Osteocyte (in vitro differentiated cells): ENCODE results near the gene MED26. TPM values are rescaled to one million over a fixed set of nuclear protein-coding genes. Genes with fewer than 3 reads are reported as not detected.
A peak's percentile ranks its signal among the peaks of the same experiment; 100 is the strongest.

Experiments used
- DNase-seq: peaks from one replicate; pipeline ENCODE4 v3.0.0; 2021; ENCODE audit warnings: mixed read lengths; ENCODE audit not compliant: unreplicated experiment; ENCODE audit errors: extremely low spot score
- H3K27ac Mint-ChIP-seq: one replicate; pipeline ENCODE4 v1.8.0; 2021; ENCODE audit warnings: mild to moderate bottlenecking, mixed read lengths; ENCODE audit not compliant: unreplicated experiment
- H3K27me3 Mint-ChIP-seq: one replicate; pipeline ENCODE4 v1.8.0; 2021; ENCODE audit warnings: mixed read lengths; ENCODE audit not compliant: unreplicated experiment
- H3K36me3 Mint-ChIP-seq: one replicate; pipeline ENCODE4 v1.8.0; 2021; ENCODE audit warnings: mixed read lengths; ENCODE audit not compliant: unreplicated experiment
- H3K4me1 Mint-ChIP-seq: one replicate; pipeline ENCODE4 v1.8.0; 2021; ENCODE audit warnings: mixed read lengths; ENCODE audit not compliant: unreplicated experiment
- H3K4me3 Mint-ChIP-seq: one replicate; pipeline ENCODE4 v1.8.0; 2021; ENCODE audit warnings: mild to moderate bottlenecking, moderate library complexity, mixed read lengths; ENCODE audit not compliant: unreplicated experiment
- H3K9me3 Mint-ChIP-seq: one replicate; pipeline ENCODE4 v1.8.0; 2021; ENCODE audit warnings: mixed read lengths; ENCODE audit not compliant: unreplicated experiment
- total RNA-seq: library from RNA; stranded (reverse); gene quantifications from 2 replicates; pipeline ENCODE4 v1.2.1, GENCODE V29; 2021
- TF ChIP-seq, protein P1 (sequence below): fragments of 200-600 bp; sonication (generic); IDR thresholded peaks from 2 replicates; pipeline ENCODE4 v1.5.0; 2021; ENCODE audit warnings: antibody characterized with exemption, mild to moderate bottlenecking, moderate library complexity

MED26 gene
- total RNA-seq, 1 donor from 2014 or later: 9.5 TPM

DNA sequence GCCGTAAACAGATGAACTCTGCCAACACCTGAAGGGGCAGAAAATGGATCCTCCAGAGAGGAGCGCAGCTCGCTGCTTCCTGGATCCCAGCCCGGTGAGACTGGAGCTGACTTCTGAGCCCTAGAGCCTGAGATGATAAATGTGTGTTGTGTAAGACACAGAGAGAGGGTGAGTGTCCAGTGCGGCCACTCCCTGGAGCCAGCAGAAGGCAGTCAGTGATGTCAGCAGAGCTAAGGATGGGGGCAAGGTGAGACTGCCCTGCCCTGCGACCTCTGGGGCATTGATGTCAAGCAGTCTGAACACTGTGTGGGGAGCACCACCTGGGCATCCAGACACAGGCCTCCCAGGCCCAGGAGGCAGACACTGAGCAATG lies 46.0 kb downstream of the MED26 start:
- H3K36me3 Mint-ChIP-seq: peaks cover 3% of the 10 kb centered on the region
- H3K4me3 Mint-ChIP-seq: no peak overlapping the region
- no peaks in the 10 kb centered on the region for H3K27me3 Mint-ChIP-seq
- peaks cover 43% of the 10 kb centered on the region for H3K4me1 Mint-ChIP-seq
- no peaks in the 10 kb centered on the region for H3K9me3 Mint-ChIP-seq
- peak overlapping the region; percentile 56 for H3K27ac Mint-ChIP-seq
- DNase-seq: no peak
- TF ChIP-seq, protein P1, sequence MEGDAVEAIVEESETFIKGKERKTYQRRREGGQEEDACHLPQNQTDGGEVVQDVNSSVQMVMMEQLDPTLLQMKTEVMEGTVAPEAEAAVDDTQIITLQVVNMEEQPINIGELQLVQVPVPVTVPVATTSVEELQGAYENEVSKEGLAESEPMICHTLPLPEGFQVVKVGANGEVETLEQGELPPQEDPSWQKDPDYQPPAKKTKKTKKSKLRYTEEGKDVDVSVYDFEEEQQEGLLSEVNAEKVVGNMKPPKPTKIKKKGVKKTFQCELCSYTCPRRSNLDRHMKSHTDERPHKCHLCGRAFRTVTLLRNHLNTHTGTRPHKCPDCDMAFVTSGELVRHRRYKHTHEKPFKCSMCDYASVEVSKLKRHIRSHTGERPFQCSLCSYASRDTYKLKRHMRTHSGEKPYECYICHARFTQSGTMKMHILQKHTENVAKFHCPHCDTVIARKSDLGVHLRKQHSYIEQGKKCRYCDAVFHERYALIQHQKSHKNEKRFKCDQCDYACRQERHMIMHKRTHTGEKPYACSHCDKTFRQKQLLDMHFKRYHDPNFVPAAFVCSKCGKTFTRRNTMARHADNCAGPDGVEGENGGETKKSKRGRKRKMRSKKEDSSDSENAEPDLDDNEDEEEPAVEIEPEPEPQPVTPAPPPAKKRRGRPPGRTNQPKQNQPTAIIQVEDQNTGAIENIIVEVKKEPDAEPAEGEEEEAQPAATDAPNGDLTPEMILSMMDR: no peak

DNA sequence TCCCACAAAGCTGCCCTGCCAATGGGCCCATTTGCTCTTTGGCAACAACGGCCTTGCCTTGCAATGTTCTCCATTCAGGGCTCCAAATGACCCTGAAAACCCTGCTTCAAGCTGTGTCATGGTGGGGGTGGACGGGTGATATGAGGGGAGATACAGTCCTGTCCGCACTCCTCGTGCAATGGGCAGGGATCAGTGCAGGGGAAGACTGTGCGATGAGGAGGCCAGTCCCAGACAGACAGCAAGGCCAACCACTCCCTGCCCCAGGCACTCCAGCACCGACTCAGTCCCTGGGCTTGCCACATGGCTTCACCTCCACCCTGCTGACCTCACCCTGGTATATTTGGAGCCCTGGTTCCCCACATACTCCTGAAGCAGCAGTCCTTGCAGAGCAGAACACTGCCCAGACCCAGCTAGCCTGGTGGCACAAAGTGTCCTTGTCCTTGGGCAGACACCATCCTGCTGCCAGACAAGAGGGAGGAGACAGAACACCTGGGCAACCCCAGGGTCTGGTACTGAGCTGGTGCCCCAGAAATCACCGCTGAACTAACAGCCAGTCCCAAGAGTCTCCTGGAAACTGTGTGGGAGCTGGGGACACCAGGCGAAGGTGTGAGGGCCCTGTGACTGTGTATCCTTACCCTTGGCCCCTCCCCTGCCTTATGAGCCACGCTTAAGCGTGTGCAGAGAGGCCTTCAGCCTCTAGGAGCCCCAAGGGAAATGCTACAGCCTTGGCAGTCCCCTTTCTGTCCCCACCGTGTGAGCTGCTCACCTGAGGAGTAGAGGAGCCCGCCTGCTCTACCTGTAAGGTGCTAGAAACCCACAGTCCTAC lies 46.6 kb downstream of the MED26 start:
- H3K4me3 Mint-ChIP-seq: no peak overlapping the region
- H3K36me3 Mint-ChIP-seq: peaks cover 4% of the 10 kb centered on the region
- TF ChIP-seq, protein P1: no peak
- no peaks in the 10 kb centered on the region for H3K9me3 Mint-ChIP-seq
- no peaks in the 10 kb centered on the region for H3K27me3 Mint-ChIP-seq
- peak overlapping the region; percentile 56 for H3K27ac Mint-ChIP-seq
- DNase-seq: no peak
- H3K4me1 Mint-ChIP-seq: peaks cover 37% of the 10 kb centered on the region

DNA sequence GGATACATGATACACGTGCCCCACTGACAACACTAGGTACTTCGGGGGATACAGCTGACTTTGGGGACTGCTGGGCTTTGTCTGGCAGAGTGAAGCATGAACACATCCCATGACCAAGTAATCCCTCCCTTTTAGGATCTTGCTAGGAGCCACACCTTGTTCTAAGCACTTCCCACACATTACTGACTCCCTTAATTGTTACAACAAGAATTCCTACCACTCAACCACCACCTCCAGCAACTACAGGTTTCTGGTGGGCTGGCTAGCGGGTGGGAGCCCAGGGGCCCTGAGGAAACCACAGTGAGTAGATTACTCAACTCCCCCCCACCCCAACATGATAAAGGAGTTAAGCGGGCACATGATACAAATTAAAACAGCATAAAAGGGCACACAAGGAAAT lies 48.6 kb downstream of the MED26 start:
- H3K36me3 Mint-ChIP-seq: peaks cover 10% of the 10 kb centered on the region
- DNase-seq: no peak
- peak overlapping the region; percentile 53 for H3K27ac Mint-ChIP-seq
- TF ChIP-seq, protein P1: no peak
- H3K4me1 Mint-ChIP-seq: peaks cover 20% of the 10 kb centered on the region
- no peaks in the 10 kb centered on the region for H3K9me3 Mint-ChIP-seq
- H3K27me3 Mint-ChIP-seq: no peaks in the 10 kb centered on the region
- H3K4me3 Mint-ChIP-seq: no peak overlapping the region

DNA sequence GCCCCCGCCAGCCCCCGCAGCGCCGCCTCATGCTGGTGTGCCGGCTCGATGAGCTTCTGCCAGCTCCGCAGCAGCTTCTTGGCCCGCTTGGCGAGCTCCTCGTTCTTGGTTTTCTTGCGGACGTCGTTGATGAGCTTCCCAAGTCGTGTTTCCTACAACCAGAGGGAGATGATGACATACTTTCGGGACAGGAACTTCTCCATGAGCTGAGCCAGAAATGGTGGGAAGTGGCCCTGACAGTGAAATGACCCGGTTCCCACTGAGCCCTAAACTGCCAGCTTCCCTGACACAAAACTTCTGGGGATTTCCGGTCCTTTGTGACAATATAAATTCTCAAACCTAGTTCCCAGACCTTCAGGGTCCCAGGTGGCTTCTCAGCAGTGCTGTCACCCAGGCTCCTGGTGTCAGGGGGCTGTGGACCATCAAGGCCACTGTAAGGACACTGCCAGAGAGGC lies 50.4 kb downstream of the MED26 start:
- peaks cover 21% of the 10 kb centered on the region for H3K4me1 Mint-ChIP-seq

More for the DNA sequence above, 50.4 kb downstream of the MED26 start:
- Mint-ChIP-seq H3K36me3 (peaks cover 10% of the 10 kb centered on the region), H3K27ac (no peak overlapping the region), H3K9me3 (no peaks in the 10 kb centered on the region), H3K4me3 (no peak overlapping the region), H3K27me3 (no peaks in the 10 kb centered on the region)
- no peak for DNase-seq
- TF ChIP-seq, protein P1: no peak
